Right ventricle myocardium superior (tissue), 1 donor: ENCODE results near the gene SLC7A6. TPM values are rescaled to one million over a fixed set of nuclear protein-coding genes. Genes with fewer than 3 reads are reported as not detected.
A peak's percentile ranks its signal among the peaks of the same experiment; 100 is the strongest.

Experiments used
- ATAC-seq: fragments of 200-7000 bp; cut with Tn5 transposase; one replicate; pipeline ENCODE4 v1.9.1; 2020; ENCODE audit warnings: mild to moderate bottlenecking; ENCODE audit not compliant: poor library complexity
- DNase-seq: peaks from one replicate; pipeline ENCODE4 v3.0.0-alpha.2; 2020
- intact Hi-C: fragments of 100-400 bp; cut with DNase I; formaldehyde crosslinking; loops from one replicate; pipeline ENCODE4 v1.11.2; 2022
- total RNA-seq: library from RNA; stranded (reverse); fragmentation: NEBNext Ultra II Directional; extraction: Animal tissue kit (Norgen Biotek cat#: 25700); gene quantifications from one replicate; pipeline ENCODE4 v1.2.1, GENCODE V29; 2021
- donor health status: DM: no; HTN: yes; CAD: no; lungs with severe emphysema.

SLC7A6 gene
- total RNA-seq, 1 donor from 2014 or later: 38.7 TPM

DNA sequence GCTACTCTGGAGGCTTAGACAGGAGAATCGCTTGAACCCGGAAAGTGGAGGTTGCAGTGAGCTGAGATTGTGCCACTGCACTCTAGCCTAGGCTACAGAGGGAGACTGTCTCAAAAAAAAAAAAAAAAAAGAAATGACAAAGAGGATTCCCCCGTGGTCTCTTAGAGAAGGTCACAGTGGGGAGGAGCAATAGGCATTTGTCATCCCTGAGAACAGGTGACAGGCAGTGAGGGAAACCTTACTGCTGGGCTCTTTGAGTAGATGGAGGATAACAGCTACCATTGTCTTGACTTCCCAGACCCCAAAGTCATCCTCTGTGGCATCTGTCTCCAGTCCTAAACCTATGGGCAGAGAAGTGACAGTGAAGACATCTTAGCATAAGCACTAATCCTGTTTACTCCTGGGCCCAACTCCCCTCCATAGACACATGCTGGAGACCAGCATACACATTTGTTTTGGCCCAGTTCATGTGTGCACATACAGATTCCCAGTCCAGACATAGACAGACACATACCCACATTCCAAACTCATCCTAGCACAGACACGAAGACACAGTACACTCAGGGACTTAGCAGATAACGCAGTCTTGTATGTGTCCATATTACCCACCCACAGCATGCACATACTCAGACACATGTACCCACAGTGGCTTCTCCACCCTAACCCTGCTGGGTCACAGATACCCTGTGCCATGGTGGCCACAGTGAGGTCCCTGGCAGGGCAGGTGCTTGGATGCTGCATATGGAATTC is 31.1 kb upstream of the SLC7A6 start:
- intact Hi-C loops: no loop called here
- no peak for ATAC-seq
- no peak for DNase-seq

DNA sequence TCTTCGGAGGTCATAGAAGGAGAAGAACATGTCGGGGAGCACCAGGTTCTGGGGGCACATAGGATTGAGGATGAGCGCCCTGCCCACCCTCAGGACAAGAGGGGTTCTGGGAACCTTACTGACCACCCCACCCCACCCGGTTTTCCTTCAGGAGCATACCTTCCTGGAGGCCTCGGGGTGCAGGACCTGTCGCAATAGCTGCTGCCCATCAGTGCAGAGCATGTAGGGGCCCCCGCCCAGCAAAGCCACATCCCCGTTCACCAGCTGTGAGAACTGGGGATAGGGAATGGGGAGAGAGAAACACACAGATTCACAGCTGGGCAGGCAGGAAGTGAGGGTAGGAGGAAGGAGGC is 30.5 kb upstream of the SLC7A6 start:
- ATAC-seq (no peak), DNase-seq (no peak)
- intact Hi-C loops: no loop called here

GRCh38 chr16:68234188-68235107 is 29.9 kb upstream of the SLC7A6 start:
- ATAC-seq (no peak), DNase-seq (no peak)
- intact Hi-C loops: no loop called here

DNA sequence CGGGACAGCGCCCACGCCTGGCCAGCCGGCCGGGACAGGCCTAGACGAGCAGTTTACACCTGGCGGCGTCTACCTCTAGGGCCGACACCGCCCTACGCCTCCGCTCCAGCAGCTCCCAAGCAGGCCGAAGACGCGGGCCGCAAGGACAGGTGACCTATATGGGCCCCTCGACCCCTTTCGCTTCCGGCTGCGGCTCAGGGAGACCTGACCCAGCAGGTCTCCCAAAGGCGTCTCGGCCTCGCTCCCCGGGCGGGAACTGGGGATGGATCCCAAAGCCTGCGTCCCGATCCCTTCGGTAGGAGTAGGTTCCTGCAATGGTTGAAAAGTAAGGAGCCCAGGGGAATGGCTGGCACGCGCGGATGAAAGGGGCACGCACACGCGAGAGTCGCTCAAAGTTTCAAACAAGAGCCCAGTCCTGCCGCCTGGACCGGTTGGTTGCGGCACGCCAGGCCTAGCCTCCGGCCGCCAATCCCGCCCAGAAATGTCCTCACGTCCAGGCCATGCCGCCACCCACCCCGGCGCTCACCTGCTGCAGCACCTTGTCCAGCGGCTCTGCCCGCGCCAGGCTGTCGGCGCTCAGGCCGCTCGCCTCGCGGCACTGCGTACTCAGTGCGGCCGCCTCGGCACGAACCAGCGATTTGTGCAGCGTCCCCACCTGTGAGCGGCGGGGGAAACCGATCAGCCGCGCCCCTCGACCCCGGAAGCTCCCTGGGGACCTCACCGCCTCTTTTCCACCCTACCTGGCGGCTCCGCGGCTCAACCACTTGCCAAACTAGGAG is 29.0 kb upstream of the SLC7A6 start:
- ATAC-seq (no peak), DNase-seq (no peak)
- intact Hi-C loops: no loop called here

- intact Hi-C loops: no loop called here
- no peak for ATAC-seq
- DNase-seq: no peak
Observed at GRCh38 chr16:68235887-68236136, 28.5 kb upstream of the SLC7A6 start, which contains the start of gene ESRP2. Gene ESRP2, minus strand, starts transcription at chr16:68236127. Its CDS starts 82 bp downstream, at chr16:68236045.

GRCh38 chr16:68236137-68236825 is 28.0 kb upstream of the SLC7A6 start:
- ATAC-seq (peak; percentile 0), DNase-seq (peak; percentile 47)
- intact Hi-C loops: no loop called here

- ATAC-seq: peak; percentile 0
- no peak for DNase-seq
- intact Hi-C loops: no loop called here
Observed at GRCh38 chr16:68236826-68237242, 27.5 kb upstream of the SLC7A6 start.

GRCh38 chr16:68237243-68238028 is 26.9 kb upstream of the SLC7A6 start:
- intact Hi-C loops: loop anchor here (2.0 kb wide), 1 partner anchor 91 kb away; no protein-coding TSS in a partner anchor

DNA sequence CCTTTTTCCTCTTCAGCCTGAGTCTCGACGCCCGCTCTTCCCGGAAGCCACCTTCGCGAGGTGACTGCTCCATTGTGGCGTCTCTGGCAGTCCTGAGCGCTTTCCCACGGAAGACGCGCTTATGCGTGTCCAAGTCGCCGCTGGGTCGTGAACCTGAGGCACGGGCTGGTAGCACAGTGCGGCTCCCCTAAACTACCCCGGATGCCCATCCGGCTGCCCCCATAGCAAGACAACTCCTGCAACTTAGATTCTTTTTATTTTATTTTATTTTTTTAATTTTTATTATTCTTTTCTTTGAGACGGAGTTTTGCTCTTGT is 26.3 kb upstream of the SLC7A6 start:
- DNase-seq (no peak), ATAC-seq (no peak)
- intact Hi-C loops: loop anchor here (2.0 kb wide), 1 partner anchor 91 kb away; no protein-coding TSS in a partner anchor

More at GRCh38 chr16:68237243-68238028, 26.9 kb upstream of the SLC7A6 start:
- peak; percentile 98 for DNase-seq
- ATAC-seq: peak; percentile 91

DNA sequence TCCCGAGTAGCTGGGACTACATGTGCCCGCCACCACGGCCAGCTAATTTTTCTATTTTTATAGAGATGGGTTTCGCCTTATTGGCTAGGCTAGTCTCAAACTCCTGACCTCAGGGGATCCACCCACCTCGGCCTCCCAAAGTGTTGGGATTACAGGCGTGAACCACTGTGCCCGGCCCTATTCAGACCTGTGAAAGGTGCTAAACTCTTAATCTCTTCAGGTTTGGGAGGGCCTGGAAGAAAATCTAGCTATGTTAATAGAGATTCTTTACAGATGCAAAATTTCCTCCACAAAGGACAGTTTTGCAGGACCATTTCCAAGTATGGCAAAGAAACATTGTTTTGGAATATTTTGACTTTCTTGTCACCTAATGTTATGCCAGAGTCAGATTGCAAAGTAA is 22.2 kb upstream of the SLC7A6 start:
- intact Hi-C loops: no loop called here
- DNase-seq (no peak), ATAC-seq (no peak)

DNA sequence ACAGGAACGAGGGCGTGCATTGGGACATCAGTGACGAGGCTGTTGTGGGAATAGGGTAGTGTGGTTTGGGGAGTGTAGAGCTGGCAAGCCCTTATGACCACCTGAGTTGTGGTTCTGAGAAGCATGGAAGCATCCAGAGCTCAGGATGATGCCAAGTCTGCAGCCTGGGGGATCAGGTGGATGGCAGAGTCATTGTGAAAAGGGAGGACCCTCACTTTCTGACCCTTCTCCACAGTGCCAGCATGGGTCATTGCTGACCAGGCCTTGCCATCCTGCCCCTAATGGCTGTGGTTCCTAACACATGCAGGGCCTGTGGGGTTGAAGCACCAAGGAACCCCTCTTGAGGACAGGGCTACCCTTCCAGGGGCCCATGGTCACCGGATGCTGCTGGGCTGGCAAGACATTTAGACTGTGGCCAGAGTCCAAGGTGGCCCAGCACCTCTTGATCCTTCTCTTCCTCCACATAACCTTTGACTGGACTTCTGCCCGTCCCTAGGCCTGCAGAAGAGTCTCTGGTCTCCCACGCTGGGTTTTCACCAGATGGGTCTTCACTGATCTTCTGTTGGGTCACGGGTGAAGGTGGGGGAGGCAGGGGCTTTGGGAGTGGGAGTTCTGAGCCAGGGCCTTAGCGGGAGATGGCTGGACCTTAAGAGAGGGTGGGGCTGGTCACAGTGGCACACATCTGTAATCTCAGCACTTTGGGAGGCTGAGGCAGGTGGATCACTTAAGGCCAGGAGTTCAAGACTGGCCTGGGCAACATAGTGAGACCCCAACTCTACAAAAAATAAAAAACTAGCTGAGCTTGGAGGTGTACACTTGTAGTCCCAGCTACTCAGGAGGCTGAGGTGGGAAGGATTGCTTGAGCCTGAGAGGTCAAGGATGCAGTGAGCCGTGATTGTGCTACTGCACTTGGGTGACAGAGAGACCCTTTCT is 21.1 kb upstream of the SLC7A6 start:
- DNase-seq (no peak), ATAC-seq (no peak)
- intact Hi-C loops: no loop called here

- no peak for ATAC-seq
- intact Hi-C loops: no loop called here
- DNase-seq: no peak
Observed at GRCh38 chr16:68244481-68244902, 19.8 kb upstream of the SLC7A6 start.

- peak; percentile 96 for ATAC-seq
Observed at GRCh38 chr16:68244903-68245853, 19.1 kb upstream of the SLC7A6 start, which contains the start of gene PLA2G15. Gene PLA2G15, plus strand, starts transcription at chr16:68245373. Its CDS starts 54 bp downstream, at chr16:68245427.

GRCh38 chr16:68246121-68246520 is 18.2 kb upstream of the SLC7A6 start:
- no peak for DNase-seq
- ATAC-seq: no peak
- intact Hi-C loops: no loop called here

More at GRCh38 chr16:68244903-68245853, 19.1 kb upstream of the SLC7A6 start, which contains the start of gene PLA2G15:
- intact Hi-C loops: no loop called here
- peak; percentile 98 for DNase-seq

DNA sequence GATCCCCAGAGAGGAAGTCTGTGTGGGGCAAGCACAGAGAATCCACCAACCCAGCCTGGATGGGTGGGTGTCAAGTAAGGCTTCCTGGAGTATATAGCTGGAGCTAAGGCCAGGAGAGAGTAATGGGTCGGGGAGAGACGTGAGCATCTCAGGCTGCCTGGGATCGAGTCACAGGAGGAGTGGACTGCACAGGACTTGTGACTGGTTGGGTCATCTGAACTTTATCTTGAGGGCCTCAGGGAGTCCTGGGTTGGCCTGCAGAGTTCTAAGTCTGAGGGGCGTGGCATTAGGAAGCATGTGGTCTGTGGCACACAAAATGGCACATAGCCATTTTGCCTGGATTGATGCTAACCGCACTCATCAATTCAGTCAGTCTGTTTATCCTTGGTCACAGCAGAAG is 17.7 kb upstream of the SLC7A6 start:
- DNase-seq (no peak), ATAC-seq (no peak)
- intact Hi-C loops: no loop called here

DNA sequence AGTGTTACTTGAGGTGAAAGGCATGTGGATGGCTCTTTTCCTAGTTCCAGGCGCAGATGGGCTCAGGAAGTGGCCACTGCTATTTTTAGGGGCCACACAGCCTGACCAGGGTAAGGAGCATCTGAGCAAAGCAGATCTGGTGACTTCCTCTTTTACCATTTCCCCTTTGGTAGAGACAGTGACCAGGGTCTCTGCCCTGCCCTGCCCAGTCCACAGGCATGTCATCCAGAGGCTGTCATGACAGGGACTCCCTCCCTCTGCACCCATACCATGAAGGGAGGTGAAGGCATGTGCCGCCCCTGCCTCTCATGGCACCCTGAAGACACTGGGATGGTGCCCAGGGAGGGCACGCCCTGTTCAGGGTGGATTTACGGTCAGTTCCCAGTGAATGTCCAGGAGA is 16.9 kb upstream of the SLC7A6 start:
- peak; percentile 6 for ATAC-seq
- intact Hi-C loops: no loop called here
- no peak for DNase-seq
